Omental fat pad (tissue), 4 donors: ENCODE results near the gene CHRNA4. TPM values are rescaled to one million over a fixed set of nuclear protein-coding genes. Genes with fewer than 3 reads are reported as not detected.

ENCODE experiments used
- ATAC-seq: fragments of 150-250 bp; one replicate; pipeline ENCODE4 v1.9.1; 2016; ENCODE audit warnings: mild to moderate bottlenecking, moderate library complexity; ENCODE audit not compliant: low FRiP score
- DNase-seq: peaks from one replicate; pipeline ENCODE4 v3.0.0-alpha.2; 2019; ENCODE audit warnings: low spot score
- CTCF ChIP-seq, 3 donors: fragments of 450-650 bp; IDR thresholded peaks; one replicate each; pipeline ENCODE4 v1.5.1; 2016 to 2017; ENCODE audit warnings: antibody characterized with exemption in 3 of 3, mild to moderate bottlenecking in 3 of 3, moderate library complexity in 2 of 3
- total RNA-seq, 4 donors: library from RNA; depleted of rRNA; stranded (reverse); fragments of >200 nt; gene quantifications; one replicate each; pipeline ENCODE4 v1.1.0, GENCODE V29; 2016

CHRNA4 gene
- total RNA-seq, 4 donors from 2014 or later, result not detected

GRCh38 chr20:63314015-63314471 lies 47.1 kb downstream of the CHRNA4 start:
- DNase-seq, result no peak
- no peak for ATAC-seq
- no peak for TF ChIP-seq CTCF (IDR thresholded peaks at IDR 0.05)

GRCh38 chr20:63313349-63314014 lies 47.7 kb downstream of the CHRNA4 start:
- ATAC-seq (no peak), DNase-seq (no peak)
- no peak for TF ChIP-seq CTCF (IDR thresholded peaks at IDR 0.05)

DNA sequence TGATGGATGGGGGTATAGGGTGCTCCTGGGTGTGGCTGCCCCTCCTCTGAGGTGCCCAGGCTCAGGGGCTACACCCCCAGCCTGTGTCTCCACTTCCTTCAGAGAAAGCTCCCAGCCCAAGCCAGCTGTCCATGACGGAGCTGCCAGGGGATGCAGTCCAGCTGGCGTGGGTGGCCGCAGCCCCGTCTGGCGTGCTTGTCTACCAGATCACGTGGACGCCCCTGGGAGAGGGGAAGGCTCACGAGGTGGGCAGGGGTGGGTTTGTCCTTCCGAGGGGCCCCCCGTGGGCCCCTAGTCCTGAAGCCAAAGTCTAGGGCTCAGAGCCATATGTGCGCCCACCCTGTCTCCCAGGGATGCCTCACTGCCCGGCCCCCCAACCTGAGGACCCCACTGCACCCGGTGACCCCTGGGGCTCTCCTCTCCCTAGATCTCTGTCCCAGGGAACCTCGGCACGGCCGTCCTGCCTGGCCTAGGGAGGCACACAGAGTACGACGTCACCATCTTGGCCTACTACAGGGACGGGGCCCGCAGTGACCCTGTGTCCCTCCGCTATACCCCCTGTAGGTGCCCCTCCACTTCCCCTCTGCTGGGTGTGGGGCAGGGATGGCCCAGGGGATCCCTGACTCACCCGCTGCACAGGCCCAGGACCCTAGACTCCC lies 48.3 kb downstream of the CHRNA4 start:
- no peak for DNase-seq
- no peak for ATAC-seq

GRCh38 chr20:63312273-63312672 lies 48.9 kb downstream of the CHRNA4 start:
- ATAC-seq, result no peak
- TF ChIP-seq CTCF (IDR thresholded peaks at IDR 0.05), result no peak
- no peak for DNase-seq

More for the DNA sequence above, 48.3 kb downstream of the CHRNA4 start:
- TF ChIP-seq CTCF (IDR thresholded peaks at IDR 0.05), result no peak

DNA sequence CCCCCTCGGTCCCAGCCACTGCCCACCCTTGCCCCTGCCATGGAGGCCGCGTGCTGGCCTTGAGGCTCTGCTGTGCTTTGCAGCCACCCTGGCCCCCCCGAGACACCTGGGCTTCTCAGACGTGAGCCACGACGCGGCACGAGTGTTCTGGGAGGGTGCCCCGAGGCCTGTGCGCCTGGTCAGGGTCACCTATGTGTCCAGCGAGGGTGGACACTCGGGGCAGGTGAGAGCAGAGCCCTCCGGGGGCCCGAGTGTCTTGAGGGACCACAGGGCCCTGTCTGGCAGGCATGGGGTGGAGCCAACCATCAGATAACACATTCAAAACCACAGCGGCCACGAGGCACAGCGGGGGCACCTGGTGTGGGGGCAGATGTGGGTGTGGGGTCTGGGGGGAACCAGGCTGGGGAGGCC lies 49.3 kb downstream of the CHRNA4 start:
- no peak for DNase-seq
- ATAC-seq, result no peak
- TF ChIP-seq CTCF (IDR thresholded peaks at IDR 0.05), result no peak

- no peak for ATAC-seq
- DNase-seq, result no peak
- TF ChIP-seq CTCF (IDR thresholded peaks at IDR 0.05), result no peak
Observed at GRCh38 chr20:63311186-63311832, 49.8 kb downstream of the CHRNA4 start.
